GM18511 (cell line): ENCODE data around the gene MSH3.
A peak's percentile ranks its signal among the peaks of the same experiment; 100 is the strongest.
"Not testable (repeated sequence)": the region's sequence is repeated elsewhere in the genome, so short reads cannot be mapped to it uniquely, and the experiment has no call there.

Experiments
- ATAC-seq: cut with Tn5 transposase; IDR thresholded peaks from one replicate; pipeline ENCODE4 v1.9.1; 2021; ENCODE audit warnings: mild to moderate bottlenecking, moderate library complexity; ENCODE audit not compliant: unreplicated experiment

MSH3 gene

DNA sequence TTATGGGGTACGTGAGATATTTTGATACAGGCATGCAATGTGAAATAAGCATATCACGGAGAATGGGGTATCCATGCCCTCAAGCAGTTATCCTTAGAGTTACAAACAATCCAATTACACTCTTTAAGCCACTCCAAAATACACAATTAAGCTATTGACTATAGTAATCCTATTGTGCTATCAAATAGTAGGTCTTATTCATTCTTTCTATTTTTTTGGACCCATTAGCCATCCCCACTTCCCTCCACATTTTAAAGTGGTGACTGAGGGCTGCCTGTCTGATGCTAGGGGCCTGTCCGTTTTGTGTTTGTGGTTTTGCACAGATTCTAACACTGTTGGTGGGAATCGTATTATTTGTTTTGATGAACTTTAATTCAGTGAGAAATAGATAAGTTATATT lies 130.0 kb downstream of the MSH3 start:
- no peak for ATAC-seq

DNA sequence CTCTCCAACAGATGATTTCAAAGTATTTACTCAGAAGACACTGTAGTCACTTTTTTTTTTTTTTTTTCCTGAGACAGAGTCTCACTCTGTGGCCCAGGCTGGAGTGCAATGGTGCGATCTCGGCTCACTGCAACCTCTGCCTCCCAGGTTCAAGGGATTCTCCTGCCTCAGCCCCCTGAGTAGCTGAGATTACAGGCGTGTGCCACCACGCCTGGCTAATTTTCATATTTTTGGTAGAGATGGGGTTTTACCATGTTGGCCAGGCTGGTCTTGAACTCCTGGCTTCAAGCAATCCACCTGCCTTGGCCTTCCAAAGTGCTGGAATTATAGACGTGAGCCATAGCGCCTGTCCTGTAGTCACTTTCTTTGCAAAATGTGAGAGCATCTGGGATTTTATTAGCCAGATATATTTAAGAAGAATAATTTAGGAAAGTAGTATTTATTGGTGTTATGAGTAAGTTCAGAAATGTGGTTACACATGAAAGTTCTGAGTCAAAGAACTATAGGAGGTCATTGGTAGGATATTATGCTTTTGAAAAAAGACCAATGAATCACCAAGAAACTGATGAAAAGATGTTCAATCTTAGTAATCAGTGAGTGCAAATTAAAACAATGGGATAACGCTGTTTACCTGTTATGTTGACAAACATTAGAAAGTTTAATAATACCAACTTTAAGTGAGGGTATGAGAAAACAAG lies 135.0 kb downstream of the MSH3 start:
- not testable (repeated sequence) for ATAC-seq

DNA sequence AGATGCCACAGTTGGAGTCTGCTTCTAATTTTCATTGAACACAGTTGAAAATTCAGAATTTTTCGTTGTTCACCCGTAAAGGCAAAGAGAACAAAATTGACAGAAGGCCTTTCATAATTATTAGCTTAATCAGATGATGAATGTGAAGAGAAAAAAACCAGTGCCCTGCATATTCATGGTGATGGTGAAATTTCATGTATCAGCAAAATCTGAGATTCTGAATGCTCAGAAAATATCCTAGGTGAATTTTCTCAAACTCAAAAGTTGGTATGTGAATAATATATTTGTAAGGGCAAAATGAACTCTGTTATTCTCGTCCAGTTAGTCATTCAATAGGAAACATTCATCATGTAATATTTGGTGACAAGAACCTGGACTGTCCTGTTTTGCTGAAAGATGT lies 136.2 kb downstream of the MSH3 start:
- ATAC-seq, result no peak

DNA sequence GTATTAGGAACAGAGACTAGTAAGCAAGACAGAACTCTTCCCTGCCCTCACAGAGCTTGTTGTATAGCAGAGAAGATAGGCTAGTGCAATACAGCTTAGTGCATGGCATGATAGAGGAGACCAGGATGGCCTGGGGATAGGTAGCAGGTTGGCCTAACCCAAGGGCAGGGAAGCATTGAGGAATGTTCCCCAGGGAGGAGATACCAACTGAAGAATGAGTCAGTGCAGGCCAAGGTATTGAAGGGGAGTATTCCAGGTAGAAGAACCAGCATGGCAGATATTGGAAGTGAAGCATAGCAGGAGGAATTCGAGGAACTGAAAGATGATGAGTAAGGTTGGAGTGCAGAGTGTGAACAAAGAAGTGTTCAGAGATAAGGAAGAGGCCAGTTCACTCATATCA lies 138.9 kb downstream of the MSH3 start:
- no peak for ATAC-seq

DNA sequence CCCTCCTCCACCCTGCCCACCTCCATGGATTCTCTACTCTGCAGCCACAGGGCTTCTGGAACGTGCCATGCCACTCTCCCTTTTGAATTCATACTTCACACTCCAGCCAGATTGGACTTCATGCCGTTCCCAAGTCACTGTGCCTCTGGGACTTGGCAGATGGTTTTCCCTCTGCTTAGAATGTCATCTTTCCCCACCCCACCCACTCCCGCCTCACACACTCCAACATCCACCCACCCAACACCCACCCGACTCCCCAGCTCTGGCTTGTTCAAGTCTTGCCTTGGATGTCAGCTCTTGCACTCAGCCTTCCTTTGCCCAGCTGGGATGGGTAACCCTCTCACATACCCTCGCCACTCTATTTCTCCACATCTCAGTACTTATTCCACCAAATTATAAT lies 142.4 kb downstream of the MSH3 start:
- no peak for ATAC-seq

DNA sequence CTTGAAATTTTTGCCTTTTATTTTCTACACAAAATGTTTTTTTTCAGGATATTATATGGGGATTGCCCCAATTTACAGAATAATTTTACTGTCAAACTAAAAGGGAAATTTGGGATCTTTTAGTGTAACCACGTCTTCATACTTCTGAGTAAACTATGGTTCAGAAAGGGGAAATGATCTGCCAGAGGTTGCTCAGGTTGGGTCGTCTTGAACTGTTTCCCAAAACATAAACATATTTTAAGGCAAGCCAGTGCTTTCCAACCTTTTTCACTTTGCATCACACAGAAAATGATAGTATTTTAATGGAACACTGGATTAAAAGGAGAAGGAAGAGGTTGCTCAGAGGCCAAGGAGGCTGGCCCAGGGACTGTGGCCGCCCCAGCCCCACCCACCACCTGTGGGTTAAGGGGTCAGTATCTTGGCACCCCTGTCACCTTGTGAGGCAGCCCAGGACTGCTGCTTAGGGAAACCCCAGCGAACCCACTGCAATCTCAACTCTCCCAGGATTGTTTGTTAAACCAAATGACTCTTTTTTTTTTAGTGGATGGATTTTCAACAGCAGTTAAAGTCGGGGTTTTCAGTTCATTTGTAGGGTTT lies 143.1 kb downstream of the MSH3 start:
- no peak for ATAC-seq

DNA sequence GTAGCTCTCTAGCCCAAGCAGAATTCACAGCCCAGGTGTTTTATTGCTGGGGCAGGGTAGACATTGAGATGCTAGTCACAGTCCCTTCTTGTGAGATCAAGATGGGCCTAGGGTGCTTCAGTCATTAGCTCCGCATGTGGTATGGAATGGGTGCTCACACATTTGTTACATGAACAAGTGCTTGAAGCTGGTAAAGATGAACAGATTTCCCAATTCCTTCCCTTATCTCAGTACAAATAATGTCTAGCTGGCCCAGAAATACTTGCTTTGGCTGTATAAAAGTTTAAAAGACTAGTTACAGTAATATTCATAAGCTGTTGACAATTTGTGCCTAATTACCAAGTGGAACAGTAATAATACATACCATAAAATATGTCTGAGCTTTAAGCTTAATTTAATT lies 143.7 kb downstream of the MSH3 start:
- no peak for ATAC-seq

DNA sequence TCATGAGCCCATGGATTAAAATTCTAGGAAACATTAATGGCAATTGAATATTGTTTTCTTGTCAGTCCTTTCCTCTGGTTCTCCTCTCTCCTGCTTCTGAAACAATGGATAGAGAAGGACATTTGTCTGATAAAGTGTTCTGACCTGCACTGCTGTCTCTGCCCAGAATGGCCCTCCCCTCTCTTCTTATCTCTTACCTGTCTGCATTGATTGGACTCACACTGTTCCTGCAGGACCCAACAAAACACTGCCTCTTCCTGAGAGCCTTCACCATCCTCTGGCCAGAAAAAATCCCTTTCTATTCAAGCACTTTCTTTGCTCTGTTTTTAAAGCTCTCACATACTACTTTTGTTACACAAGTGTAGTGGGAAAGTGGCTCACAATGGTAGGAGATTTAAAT lies 144.2 kb downstream of the MSH3 start:
- ATAC-seq, result no peak

DNA sequence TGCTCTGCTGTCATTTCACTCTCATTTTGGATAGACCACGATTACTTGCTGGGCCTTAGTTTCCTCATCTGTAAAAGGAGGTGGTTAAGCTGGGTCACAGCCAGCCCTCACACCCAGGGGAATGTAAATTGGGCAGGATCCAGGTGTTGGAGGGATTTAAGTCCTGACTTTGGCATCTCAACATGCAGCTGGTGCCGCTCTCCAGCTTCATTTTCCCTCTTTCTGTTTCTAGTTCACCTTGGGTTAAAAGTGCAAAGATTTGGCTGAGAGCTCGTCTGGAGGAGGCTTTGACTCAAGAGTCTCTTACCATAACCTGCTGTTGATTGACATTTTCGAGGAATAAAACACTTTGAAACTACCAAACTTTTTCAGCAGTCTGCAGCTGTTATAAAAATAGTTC lies 144.6 kb downstream of the MSH3 start:
- ATAC-seq, result no peak

DNA sequence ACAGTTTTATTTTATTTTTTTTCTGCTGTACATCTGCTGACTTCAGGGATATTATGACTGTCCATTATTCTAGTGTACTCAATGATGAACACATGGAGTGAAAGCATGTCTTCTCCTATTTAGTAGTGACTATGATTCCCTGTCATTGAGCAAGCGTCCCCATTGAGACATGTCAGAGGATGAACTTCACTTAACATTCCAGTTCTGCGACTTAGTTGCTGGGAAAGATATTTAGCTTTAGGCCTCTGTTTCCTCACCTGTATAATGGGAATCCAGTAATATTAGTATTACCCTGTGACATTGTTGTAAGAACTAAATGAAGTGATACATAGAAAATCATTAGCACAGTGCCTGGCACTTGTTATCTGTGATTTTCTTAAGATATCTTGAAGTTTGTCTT lies 145.1 kb downstream of the MSH3 start:
- ATAC-seq, result no peak

DNA sequence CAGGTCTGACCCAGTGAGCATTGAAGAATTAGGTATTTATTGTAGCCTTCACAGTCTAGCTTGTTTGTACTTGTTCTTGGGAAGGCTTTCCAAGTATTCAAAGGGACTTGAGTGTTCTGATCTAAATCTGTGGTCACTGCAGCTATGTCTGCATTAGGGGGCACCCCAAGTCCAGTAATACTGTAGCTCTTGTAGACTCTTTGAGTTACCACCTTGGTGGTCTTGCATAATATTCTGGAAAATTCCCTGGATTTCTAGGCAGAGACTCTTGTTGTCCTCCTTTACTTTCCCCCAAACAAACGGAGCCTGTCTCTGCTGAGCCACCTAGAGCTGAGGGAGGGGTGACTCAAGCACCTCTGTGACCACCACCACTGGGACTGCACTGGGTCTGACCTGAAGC lies 149.9 kb downstream of the MSH3 start:
- ATAC-seq, result no peak

DNA sequence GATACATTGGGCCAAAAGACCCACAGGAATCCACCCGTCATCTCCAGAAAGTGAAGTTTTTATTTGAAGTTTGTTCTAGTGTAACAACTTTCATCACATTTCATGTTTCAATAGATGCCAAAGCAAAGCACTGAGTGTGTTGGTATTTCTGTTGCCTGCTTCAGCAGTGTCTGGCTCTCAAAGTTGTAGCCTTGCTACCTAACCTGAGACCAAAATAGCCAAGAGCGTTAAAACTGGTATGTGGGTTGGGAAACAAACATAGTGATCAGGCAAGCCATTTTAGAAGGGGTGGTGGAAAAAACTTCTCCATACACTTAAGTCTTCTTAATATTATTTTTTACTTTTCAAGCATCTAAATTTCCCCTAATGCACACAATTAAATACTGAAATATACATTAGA lies 150.6 kb downstream of the MSH3 start:
- no peak for ATAC-seq

DNA sequence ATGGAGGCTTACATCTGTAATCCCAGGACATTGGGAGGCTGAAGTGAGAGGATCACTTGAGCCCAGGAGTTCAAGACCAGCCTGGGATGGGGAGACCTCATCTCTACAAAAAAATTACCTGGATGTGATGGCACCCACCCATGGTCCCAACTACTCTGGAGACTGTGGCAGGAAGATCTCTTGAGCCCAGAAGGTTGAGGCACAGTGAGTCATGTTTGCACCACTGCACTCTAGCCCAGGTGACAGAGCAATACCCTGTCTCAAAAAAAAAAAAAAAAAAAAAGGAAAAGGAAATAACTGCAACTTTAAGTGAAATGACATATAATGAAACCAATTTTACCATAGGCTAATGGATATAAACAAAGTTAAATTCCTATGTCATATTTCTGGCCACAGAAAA lies 152.5 kb downstream of the MSH3 start:
- ATAC-seq, result no peak

DNA sequence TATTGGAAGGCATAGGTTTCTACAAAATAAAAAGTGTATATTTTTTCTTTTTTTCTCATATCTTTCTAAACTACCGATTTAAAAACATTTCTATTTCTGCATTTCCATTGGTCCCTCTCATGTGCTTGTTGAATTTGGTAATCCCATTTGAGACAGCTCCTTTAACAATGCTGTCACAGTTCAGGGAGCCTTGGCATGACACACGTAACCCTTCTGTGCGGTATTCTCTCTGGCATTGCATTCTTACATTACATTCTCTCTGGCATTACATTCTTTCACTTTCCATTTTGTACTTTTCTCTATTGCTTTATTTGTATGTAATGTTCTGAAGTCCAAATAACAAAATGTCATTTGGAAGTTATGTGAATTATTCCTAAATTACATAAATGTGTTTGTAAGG lies 155.0 kb downstream of the MSH3 start:
- no peak for ATAC-seq

DNA sequence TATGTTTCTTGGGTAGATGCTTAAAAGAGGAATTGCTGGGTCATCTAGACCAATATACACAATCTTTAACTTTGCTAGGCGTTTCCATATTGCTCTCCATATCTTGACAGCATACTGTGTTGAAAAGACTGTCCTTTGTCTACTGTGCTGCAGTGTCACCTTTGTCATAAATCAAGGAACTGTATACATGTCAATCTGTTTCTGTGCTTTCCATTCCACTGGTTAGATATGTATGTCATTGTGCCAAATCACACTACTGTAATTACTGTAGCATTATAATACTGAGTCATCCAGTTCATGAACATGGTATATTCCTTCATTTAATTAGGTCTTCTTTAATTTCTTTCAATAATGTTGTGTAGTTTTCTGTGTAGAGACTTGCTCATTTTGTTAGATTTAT lies 156.0 kb downstream of the MSH3 start:
- ATAC-seq, result no peak

DNA sequence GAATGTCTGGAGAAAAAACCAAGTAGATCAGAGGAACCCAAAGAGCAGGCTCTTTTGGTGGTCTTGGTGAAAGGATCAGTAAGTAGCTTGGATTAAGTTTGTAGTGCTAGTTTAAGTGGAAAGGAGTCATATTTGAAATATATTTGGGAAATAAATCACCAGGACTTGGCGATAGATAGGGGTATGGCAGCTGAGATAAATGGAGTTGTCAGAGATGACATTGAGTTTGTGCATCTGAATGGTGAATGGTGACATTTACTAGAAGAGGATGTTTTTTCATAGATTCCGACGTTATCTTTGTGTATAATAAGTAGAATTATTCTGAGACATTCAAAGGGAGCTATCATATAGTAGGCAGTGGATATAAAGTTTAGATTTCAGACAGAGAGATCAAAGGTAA lies 162.1 kb downstream of the MSH3 start:
- no peak for ATAC-seq

DNA sequence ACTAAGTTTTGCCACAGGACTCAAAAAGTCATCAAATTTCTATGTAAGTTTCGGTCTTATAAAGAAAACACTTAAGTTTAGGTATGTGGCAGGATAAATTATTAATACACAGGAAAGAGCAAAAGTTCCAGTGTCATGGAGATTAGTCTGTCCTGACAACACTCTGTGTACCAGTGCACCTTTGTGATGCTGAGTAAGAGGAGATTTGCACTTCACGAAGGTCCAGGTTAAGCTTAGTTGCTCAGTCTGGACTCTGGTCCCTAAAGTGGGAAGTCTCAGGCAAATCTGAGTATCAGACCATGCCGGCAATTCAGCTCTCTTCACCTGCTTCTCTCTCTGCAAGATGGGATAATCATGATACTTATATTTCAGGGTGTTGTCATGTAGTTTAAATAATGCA lies 166.2 kb downstream of the MSH3 start:
- no peak for ATAC-seq

DNA sequence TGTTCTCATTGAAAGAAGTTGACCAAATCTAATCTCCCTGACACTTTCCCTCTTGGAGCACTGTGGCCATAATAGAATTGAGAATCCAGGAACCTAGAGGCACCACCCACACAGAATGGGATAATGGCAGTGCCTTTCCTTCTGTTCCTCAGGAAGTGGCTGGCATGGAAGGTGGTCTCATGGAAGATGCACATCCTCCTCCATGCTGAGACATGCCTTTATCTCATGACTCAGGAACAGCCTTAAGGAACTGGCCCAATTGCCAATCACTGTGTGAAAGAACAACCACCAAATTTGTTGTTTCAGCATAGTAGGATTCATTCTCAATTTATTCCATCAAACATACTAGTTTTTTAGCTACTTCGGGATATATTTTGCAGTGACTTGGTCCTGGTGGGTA lies 168.2 kb downstream of the MSH3 start:
- ATAC-seq, result no peak

DNA sequence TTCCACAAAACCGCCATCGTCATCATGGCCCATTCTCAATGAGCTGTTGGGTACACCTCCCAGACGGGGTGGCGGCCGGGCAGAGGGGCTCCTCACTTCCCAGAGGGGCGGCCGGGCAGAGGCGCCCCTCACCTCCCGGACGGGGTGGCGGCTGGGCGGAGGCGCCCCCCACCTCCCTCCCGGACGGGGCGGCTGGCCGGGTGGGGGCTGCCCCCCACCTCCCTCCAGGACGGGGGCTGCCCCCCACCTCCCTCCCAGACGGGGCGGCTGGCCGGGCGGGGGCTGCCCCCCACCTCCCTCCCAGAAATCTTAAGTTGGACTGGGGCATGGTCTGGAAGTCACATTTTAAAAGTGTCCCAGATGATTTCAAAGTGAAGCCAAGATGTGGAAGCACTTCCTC lies 169.7 kb downstream of the MSH3 start:
- not testable (repeated sequence) for ATAC-seq

DNA sequence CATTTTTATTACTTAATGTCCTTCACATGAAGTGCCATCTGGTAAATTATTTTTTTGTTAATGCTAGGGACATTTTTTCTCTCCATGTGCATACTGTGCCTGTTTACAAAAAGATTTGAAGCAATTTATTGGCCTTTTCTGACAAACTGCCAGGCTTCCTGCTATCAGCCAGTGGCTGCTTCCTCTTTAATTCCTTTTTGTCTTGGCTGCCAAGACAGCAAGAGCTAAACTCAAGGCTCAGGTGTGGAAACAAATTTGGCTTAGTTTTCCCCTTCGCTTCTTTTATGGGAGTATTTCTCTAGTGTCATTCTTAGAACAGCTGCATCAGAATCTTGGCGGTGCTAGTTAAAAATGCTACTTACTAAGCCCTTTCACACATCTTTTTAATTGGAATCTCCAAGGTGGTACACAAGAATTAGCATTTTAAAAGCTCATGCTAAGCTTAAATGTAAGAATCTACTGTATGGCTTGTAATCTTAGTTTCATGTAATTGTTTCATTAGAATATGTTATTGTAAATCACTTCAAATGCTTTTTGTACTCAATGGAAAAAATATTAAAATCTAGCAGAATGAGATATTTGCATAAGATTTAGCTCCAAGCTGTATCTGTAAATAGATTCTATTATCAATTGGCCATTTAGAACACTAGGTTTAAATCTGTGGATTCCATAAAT lies 171.5 kb downstream of the MSH3 start:
- ATAC-seq, result no peak

DNA sequence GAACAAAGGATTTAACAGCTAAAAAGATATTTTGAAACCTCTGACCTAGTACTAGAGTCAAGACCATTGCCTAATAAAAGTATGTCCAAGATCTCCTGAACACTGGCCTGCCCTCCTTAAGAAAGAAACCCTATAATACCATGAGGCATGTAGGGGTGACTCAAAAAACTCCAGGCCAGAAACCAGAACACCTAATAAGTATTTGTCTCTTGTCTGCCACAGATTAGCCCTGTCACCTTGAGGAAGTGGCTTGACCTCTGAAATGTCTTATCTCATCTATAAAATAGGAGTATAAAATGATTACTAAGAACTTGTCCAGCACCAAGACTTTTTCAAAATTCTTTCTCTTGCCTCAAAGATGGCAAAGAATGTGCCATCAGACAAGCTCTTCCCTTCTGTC lies 180.3 kb downstream of the MSH3 start:
- ATAC-seq, result no peak

DNA sequence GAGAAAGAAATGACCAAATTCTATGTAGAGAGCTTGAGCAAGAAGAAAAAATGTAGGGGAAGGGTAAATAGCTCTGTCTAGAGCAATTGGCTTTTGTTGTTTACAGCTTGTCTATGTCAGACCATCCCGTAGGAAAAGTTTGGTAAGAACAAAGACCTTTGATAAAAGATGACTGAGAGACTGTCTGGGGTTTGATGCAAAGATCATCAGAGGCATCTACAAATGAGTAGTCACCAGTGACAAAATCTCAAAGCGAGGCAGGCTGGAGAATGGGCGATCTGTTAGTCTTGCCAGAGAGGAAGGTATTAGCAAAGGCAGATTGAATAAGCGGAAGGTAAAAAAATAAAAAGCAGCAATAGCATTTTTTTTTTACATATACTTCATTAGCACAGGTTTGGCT lies 180.7 kb downstream of the MSH3 start:
- ATAC-seq, result no peak

DNA sequence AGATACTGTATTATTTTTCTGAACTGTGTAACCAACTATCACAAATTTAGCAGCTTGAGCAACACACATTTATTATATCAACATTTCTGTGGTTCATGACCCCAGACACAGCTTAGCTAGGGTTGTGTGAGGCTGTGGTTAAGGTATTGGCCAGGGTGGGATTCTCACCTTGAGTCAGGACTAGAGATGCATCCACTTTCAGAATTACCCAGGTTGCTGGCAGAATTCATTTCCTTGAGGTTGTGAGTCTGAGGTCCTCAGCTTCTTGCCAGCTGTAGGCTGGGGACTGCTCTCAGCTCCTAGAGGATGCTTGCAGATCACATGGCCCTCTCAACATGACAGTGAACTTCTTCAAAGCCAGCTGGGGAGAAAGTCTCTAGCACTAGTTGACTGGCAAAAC lies 183.2 kb downstream of the MSH3 start:
- ATAC-seq, result peak; percentile 96
